GM11168 (cell line): ENCODE results near the gene TUBD1.

ENCODE experiments used
- in situ Hi-C: fragments of 300-500 bp; cut with MboI; formaldehyde crosslinking; loops from one replicate; pipeline ENCODE4 v1.12.0; 2022; ENCODE audit warnings: low sequenced_read_pairs; ENCODE audit not compliant: unreplicated experiment

TUBD1 gene

DNA sequence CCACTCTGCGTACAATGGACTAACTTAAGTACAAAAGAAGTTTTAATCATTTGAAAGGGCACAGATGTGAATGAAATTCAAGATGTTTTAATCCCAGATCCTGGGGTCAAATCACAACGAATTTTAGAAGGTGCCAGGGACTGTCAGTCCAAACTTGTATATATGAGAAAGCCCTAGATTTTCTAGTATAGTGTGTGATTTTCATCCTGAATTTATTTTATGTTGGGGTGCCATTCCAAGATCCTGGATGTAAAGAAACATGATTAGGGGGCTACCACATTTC, 64.3 kb downstream of the TUBD1 start:
- in situ Hi-C loops: no loop called here

DNA sequence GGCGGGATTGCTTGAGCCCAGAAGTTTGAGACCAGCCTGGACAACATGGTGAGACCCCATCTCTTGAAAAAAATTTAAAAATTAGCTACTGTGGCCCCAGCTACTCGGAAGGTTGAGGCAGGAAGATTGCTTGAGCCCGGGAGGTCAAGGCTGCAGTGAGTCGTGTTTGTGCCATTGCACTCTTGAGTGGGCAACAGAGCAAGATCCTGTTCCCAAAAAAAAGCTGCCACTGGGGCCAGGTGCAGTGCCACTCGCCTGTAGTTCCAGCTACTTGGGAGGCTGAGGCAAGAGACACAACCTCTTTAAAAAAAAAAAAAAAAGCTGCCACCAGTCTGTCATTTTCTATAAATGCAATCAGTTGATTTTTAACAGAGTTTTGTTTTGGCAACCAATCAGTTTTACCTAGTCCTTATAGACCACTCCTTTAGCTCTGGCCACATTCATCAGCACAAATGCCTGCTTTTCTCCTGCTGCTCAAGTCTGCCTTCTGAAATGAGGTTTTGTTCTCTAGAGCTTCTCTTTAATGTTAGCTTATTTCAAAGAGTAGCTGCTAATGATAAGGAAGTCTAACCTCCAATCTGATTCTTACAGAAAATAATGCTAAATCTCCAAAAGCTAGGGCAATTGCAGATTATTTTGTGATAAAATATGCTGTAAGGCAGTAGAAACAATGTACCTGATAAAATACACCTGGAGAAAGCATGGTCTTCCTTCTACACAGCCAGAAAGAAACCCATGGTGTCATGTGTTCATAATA, 64.8 kb downstream of the TUBD1 start:
- in situ Hi-C loops: no loop called here

DNA sequence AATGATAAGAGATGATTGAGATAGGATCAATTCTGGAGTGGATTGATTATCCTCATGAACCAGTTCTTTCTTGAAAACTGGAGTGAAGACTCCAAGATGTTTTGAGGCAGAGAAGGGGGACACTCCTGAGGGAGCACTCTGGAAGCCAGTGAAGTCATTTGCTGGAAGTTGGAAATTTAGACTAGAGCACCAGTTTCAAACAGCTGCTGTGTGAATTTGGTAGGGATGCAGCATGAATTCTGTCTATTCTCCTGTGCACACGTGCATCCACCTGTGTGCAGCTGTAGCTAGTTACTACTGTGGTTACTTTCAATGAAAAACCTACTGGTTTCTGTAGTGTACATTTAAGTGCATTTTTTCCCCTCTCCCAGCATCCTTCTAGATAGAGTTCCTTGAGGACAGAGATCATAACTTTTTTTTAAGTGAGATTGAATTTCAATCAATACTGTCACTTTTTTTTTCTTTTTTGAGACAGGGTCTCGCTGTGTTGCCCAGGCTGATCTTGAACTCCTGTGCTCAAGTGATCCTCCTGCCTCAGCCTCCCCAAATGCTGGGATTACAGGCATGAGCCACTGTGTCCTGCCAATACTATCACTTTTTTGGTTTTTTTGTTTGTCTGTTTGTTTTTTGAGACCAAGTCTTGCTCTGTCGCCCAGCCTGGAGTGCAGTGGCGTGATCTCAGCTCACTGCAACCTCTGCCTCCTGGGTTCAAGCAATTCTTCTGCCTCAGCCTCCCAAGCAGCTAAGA, 65.9 kb downstream of the TUBD1 start:
- in situ Hi-C loops: no loop called here

DNA sequence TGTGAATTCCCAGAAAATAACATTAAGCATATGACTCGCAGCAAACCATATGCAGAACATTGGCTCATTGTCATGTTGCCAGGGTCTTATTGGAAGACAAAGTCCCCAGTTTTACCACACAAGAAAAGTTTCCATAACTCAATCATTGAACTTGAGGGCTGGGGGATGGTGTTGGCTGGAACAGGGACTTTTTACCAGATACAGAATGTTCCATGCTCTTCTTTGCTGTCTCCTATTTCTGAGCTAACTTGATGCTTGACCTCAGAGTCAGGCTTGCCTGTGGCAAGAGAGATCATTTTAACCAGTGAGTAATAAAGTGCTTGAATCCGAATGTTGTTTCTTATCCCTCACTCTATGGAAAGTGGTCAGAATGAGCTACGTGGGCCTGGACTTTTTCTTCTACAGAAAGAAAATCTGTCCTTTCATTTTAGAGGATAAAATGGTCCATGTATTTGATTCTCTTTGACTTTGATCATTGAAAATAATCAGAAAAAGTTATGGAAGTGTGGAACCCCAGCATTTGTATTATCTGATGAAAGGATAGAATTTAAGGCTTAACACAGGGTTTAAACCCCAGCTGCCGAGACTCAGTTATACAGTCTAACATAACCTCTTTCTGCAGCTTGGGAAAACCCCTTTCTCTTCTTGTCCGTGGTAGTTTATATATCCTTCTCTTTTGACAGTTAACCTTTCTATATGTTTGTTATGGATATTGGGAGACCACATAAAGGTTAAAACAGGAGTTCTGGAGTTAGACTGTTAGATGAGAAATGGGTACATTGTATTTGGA, 67.0 kb downstream of the TUBD1 start:
- in situ Hi-C loops: no loop called here

DNA sequence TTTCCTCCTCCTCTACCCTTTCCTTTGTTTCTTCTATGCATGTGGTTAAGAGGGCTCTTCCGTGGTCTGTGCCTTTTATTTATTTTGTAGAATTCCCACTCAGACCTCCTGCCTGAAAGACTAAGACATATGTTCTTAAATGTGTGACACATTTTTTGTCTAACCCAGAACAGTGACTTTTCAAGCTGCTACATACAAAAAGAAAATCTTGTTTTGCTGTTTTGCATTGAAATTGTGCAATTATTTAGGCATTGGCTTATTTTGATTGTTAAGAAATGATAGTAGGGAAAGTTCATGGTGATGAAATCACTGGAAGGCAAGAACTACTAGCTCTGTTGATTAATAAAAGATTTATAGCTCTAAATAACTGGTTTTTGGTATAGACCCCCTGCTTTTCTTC, 76.8 kb downstream of the TUBD1 start:
- in situ Hi-C loops: no loop called here

DNA sequence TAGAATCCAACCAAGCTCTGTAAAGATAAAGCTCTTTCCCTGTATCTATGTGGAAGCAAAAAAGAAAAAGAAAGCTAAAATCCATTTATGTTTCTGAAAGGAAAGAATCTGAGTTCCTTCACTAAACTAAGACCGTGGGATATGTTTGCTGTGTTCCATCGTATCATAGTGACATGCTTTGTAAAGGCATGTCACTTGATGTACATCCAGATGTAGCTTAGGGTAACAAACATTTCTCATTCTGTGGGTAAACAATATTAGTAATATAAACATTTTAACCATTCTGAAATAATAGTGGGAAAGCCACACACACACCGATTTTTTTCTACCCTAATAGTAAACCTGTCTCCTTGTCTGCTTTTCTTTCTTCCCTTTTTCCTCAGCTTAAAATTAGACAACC, 78.1 kb downstream of the TUBD1 start:
- in situ Hi-C loops: no loop called here

DNA sequence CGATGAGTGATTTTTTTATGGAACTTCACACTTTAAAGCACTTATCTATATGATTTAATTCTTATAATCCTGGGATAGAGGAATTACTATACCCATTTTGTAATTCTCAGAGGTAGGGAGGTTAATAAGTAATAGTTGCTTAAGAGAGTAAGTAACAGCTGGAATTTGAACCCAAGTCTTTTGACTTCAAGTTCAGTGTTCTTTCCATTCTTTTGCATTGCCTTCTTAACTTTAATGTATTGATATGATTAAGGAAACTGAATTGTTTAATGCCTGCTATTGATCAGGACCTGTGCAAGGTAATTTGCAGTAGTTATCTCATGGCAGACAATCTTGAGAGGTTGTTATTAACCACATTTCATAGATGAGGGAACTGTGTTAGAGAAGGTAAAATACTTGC, 78.5 kb downstream of the TUBD1 start:
- in situ Hi-C loops: no loop called here

DNA sequence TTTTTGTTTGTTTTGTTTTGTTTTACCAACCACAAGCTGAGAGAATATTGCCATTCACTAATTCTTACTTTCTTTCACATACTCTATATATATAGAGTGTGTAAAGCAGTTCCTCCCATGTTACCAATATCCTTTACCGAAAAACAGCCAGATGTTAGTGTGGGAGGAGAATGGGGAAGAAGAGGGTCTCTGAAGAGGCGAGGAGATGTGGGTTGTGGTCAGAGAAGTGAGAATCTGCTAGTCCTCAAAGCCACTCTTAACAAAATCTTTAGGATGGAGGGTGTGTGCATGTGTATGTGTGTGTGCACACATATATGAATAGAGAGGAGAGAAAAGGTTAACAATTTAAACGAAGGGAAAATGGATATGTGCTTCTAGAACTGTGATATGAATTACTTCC, 80.6 kb downstream of the TUBD1 start:
- in situ Hi-C loops: no loop called here

DNA sequence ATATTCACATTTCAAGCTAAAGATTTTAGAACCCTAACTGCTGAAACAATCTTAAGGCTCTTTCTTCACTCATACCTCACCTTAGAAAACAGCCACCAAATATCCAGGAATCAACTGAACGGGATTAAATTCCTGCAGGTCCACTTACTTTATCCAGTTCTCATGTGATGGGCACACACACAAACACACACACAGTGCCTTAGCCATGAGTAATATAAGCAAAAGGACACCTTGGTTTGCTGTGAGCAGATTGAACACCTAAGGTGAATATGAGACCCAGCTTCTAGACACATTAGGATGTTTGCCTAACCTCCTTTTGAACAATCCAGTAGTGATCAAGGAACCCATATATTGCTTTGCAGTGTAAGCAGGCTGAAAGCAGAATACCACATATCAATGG, 81.5 kb downstream of the TUBD1 start:
- in situ Hi-C loops: no loop called here

DNA sequence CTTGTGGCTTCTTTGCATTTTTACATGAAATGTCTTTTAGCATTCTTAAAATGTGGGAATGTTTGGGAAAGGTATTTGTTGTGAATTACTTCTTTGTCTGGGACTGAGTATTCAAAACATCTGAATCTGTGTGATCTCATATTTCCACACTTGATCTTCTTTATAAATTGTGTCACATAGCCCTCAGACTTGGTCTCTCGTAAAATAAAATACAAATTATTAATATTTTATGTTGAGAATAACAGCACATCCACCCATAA, 81.9 kb downstream of the TUBD1 start:
- in situ Hi-C loops: no loop called here
